Measurements from ENCODE around the gene KLHL18. TPM values are rescaled to one million over a fixed set of nuclear protein-coding genes. Genes with fewer than 3 reads are reported as not detected.

KLHL18 gene
- total RNA-seq, 2 donors from 2014 or later = 22.3 to 31.6 TPM

GRCh38 chr3:47343471-47343971 lies 60.8 kb downstream of the KLHL18 start:
- no peak overlapping the region for H3K9ac ChIP-seq (ENCODE audit: low read depth in 2 of 2, low read length in 2 of 2)
- intact Hi-C loops (cut with DNase I) = no loop called here
- no peak for DNase-seq
- no peaks in the 10 kb centered on the region for H3K36me3 ChIP-seq
- H3K9me3 ChIP-seq = no peaks in the 10 kb centered on the region
- no peak for TF ChIP-seq CTCF (IDR thresholded peaks at IDR 0.05)
- H3K4me3 ChIP-seq = no peak overlapping the region
- no peak overlapping the region for H3K27ac ChIP-seq
- no peaks in the 10 kb centered on the region for H3K4me1 ChIP-seq
- H3K27me3 ChIP-seq = no peaks in the 10 kb centered on the region

- H3K27ac ChIP-seq = no peak overlapping the region
- TF ChIP-seq CTCF (IDR thresholded peaks at IDR 0.05) = no peak
- H3K4me3 ChIP-seq = no peak overlapping the region
- no peak overlapping the region for H3K9ac ChIP-seq (ENCODE audit: low read depth in 2 of 2, low read length in 2 of 2)
- intact Hi-C loops (cut with DNase I) = no loop called here
- DNase-seq = no peak
- H3K9me3 ChIP-seq = no peaks in the 10 kb centered on the region
- H3K27me3 ChIP-seq = no peaks in the 10 kb centered on the region
- no peaks in the 10 kb centered on the region for H3K36me3 ChIP-seq
- no peaks in the 10 kb centered on the region for H3K4me1 ChIP-seq
Measured at GRCh38 chr3:47344971-47345370, 62.2 kb downstream of the KLHL18 start.

GRCh38 chr3:47347217-47347801 lies 64.6 kb downstream of the KLHL18 start:
- intact Hi-C loops (cut with DNase I) = no loop called here
- Histone ChIP-seq H3K27ac (no peak overlapping the region), H3K27me3 (no peaks in the 10 kb centered on the region), H3K9me3 (no peaks in the 10 kb centered on the region), H3K36me3 (no peaks in the 10 kb centered on the region), H3K4me3 (no peak overlapping the region), H3K4me1 (no peaks in the 10 kb centered on the region), H3K9ac (ENCODE audit: low read depth in 2 of 2, low read length in 2 of 2) (no peak overlapping the region)
- no peak for DNase-seq
- no peak for TF ChIP-seq CTCF (IDR thresholded peaks at IDR 0.05)

DNA sequence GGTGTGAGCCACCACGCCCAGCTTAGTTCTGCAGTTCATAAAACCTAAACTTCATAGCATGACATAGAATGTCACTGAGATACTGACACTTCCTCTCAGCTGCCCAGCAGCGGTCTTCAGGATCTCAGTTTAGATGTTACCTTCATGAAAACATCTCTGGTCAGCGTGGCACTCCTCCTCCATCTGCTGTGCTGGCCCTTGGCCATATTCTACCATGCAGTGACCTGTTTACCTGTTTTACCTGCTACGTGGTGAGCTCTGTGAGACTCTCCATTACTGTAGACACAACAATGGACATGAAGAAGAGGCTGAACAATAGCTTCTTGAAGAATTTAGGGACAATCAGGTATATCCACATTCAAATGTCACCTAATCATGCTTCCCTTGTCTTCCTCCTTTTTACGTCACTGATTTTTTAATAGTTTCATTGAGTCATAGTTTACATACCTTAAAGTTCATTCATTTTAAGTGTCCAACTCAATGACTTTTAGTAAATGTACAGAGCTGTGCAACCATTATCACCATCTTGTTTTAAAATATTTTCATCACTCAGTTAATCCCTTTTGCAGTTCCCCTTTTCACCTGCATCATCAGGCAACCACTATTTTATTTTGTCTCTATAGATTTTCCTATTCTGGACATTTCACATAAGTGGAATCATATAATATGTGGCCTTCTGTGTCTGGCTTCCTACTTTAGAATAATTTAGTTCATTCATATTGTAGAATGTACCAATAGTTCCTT lies 65.8 kb downstream of the KLHL18 start:
- DNase-seq = no peak
- no peak overlapping the region for H3K9ac ChIP-seq (ENCODE audit: low read depth in 2 of 2, low read length in 2 of 2)
- intact Hi-C loops (cut with DNase I) = no loop called here
- H3K36me3 ChIP-seq = no peaks in the 10 kb centered on the region
- H3K4me1 ChIP-seq = no peaks in the 10 kb centered on the region
- TF ChIP-seq CTCF (IDR thresholded peaks at IDR 0.05) = no peak
- H3K27ac ChIP-seq = no peak overlapping the region
- H3K27me3 ChIP-seq = no peaks in the 10 kb centered on the region
- no peaks in the 10 kb centered on the region for H3K9me3 ChIP-seq
- H3K4me3 ChIP-seq = no peak overlapping the region

- no peak for TF ChIP-seq CTCF (IDR thresholded peaks at IDR 0.05)
- H3K4me3 ChIP-seq = no peak overlapping the region
- no peak overlapping the region for H3K9ac ChIP-seq (ENCODE audit: low read depth in 2 of 2, low read length in 2 of 2)
- H3K27me3 ChIP-seq = no peaks in the 10 kb centered on the region
- H3K36me3 ChIP-seq = no peaks in the 10 kb centered on the region
- intact Hi-C loops (cut with DNase I) = no loop called here
- peaks cover 4% of the 10 kb centered on the region for H3K9me3 ChIP-seq
- H3K27ac ChIP-seq = no peak overlapping the region
- DNase-seq = no peak
- no peaks in the 10 kb centered on the region for H3K4me1 ChIP-seq
Measured at GRCh38 chr3:47355010-47355409, 72.3 kb downstream of the KLHL18 start.
